Lower lobe of right lung (tissue), 2 donors: ENCODE measurements around the gene NKX3-2. TPM values are rescaled to one million over a fixed set of nuclear protein-coding genes. Genes with fewer than 3 reads are reported as not detected.

ENCODE experiments used
- ATAC-seq, 2 donors: fragments of 200-7000 bp; cut with Tn5 transposase; one replicate each; pipeline ENCODE4 v1.9.1; 2020 to 2022; ENCODE audit warnings: mild to moderate bottlenecking in 2 of 2, moderate library complexity in 2 of 2
- DNase-seq: peaks from one replicate; pipeline ENCODE4 v3.0.0-alpha.2; 2020
- H3K27ac ChIP-seq: fragments of 200-600 bp; one replicate; pipeline ENCODE4 v1.8.0; 2022
- H3K27me3 ChIP-seq: fragments of 200-600 bp; one replicate; pipeline ENCODE4 v1.8.0; 2022; ENCODE audit warnings: low read depth
- H3K36me3 ChIP-seq: fragments of 200-600 bp; one replicate; pipeline ENCODE4 v1.8.0; 2022; ENCODE audit warnings: mild to moderate bottlenecking
- H3K4me1 ChIP-seq: fragments of 200-600 bp; one replicate; pipeline ENCODE4 v1.8.0; 2022
- H3K4me3 ChIP-seq: fragments of 200-600 bp; one replicate; pipeline ENCODE4 v1.8.0; 2022; ENCODE audit warnings: mild to moderate bottlenecking
- H3K9me3 ChIP-seq: fragments of 200-600 bp; one replicate; pipeline ENCODE4 v1.8.0; 2022
- intact Hi-C: fragments of 100-400 bp; cut with DNase I; formaldehyde crosslinking; loops from one replicate; pipeline ENCODE4 v1.11.0; 2022
- total RNA-seq: library from RNA; stranded (reverse); fragmentation: NEBNext Ultra II Directional; extraction: Animal tissue kit (Norgen Biotek cat#: 25700); gene quantifications from one replicate; pipeline ENCODE4 v1.2.1, GENCODE V29; 2021
- TF ChIP-seq, protein P1 (sequence below): fragments of 200-600 bp; IDR thresholded peaks from one replicate; pipeline ENCODE4 v1.8.0; 2022; ENCODE audit warnings: antibody characterized with exemption, mild to moderate bottlenecking
- donor health status: DM: no; HTN: yes; CAD: no; lungs with severe emphysema.

NKX3-2 gene
- total RNA-seq, 1 donor from 2014 or later = not detected

GRCh38 chr4:13495753-13496152, 48.6 kb downstream of the NKX3-2 start:
- intact Hi-C loops = no loop called here
- ATAC-seq (no peak), DNase-seq (no peak)
- H3K27me3 ChIP-seq = peaks cover 5% of the 10 kb centered on the region
- TF ChIP-seq, protein P1, sequence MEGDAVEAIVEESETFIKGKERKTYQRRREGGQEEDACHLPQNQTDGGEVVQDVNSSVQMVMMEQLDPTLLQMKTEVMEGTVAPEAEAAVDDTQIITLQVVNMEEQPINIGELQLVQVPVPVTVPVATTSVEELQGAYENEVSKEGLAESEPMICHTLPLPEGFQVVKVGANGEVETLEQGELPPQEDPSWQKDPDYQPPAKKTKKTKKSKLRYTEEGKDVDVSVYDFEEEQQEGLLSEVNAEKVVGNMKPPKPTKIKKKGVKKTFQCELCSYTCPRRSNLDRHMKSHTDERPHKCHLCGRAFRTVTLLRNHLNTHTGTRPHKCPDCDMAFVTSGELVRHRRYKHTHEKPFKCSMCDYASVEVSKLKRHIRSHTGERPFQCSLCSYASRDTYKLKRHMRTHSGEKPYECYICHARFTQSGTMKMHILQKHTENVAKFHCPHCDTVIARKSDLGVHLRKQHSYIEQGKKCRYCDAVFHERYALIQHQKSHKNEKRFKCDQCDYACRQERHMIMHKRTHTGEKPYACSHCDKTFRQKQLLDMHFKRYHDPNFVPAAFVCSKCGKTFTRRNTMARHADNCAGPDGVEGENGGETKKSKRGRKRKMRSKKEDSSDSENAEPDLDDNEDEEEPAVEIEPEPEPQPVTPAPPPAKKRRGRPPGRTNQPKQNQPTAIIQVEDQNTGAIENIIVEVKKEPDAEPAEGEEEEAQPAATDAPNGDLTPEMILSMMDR = no peak
- H3K36me3 ChIP-seq = no peaks in the 10 kb centered on the region
- no peaks in the 10 kb centered on the region for H3K4me1 ChIP-seq
- H3K27ac ChIP-seq = no peak overlapping the region
- no peaks in the 10 kb centered on the region for H3K9me3 ChIP-seq
- no peak overlapping the region for H3K4me3 ChIP-seq

GRCh38 chr4:13493793-13494192, 50.5 kb downstream of the NKX3-2 start:
- DNase-seq = no peak
- Histone ChIP-seq H3K27ac (no peak overlapping the region), H3K4me3 (no peak overlapping the region), H3K9me3 (no peaks in the 10 kb centered on the region), H3K27me3 (peaks cover 4% of the 10 kb centered on the region), H3K36me3 (no peaks in the 10 kb centered on the region), H3K4me1 (no peaks in the 10 kb centered on the region)
- ATAC-seq = no peak
- intact Hi-C loops = no loop called here
- TF ChIP-seq, protein P1 = no peak

- Histone ChIP-seq H3K4me3 (no peak overlapping the region), H3K9me3 (no peaks in the 10 kb centered on the region), H3K4me1 (no peaks in the 10 kb centered on the region), H3K36me3 (no peaks in the 10 kb centered on the region), H3K27ac (no peak overlapping the region), H3K27me3 (peaks cover 10% of the 10 kb centered on the region)
- TF ChIP-seq, protein P1 = no peak
- peak in 1 of 2 donors; percentile 30 for ATAC-seq
- no peak for DNase-seq
- intact Hi-C loops = no loop called here
These were observed 51.6 kb downstream of the NKX3-2 start for GRCh38 chr4:13492747-13493146.

Other genes with a start within 250 kb of the NKX3-2 start
- 18.8 TPM for gene RAB28, start 60.2 kb downstream of the NKX3-2 start, total RNA-seq
- gene BOD1L1, start 83.2 kb upstream of the NKX3-2 start, total RNA-seq = 42.7 TPM